Ishikawa (cell line): ENCODE results near the gene SLC2A4.

Experiments used
- CEBPB ChIP-seq: IDR thresholded peaks from 2 replicates; pipeline ENCODE4 v1.6.1; 2012
- CREB1 ChIP-seq: IDR thresholded peaks from 2 replicates; pipeline ENCODE4 v1.6.1; 2012; ENCODE audit warnings: low read depth
- EGR1 ChIP-seq: IDR thresholded peaks from 2 replicates; pipeline ENCODE4 v1.6.1; 2012
- EP300 ChIP-seq: IDR thresholded peaks from 2 replicates; pipeline ENCODE4 v1.6.1; 2012; ENCODE audit warnings: borderline replicate concordance
- FOXM1 ChIP-seq: IDR thresholded peaks from 2 replicates; pipeline ENCODE4 v1.6.1; 2012; ENCODE audit warnings: low read depth, borderline replicate concordance
- NFIC ChIP-seq: IDR thresholded peaks from 2 replicates; pipeline ENCODE4 v1.6.1; 2012
- RAD21 ChIP-seq: IDR thresholded peaks from 2 replicates; pipeline ENCODE4 v1.6.1; 2012; ENCODE audit warnings: low read depth
- TAF1 ChIP-seq: IDR thresholded peaks from 2 replicates; pipeline ENCODE4 v1.6.1; 2012; ENCODE audit warnings: low read depth, mild to moderate bottlenecking
- TEAD4 ChIP-seq: IDR thresholded peaks from 2 replicates; pipeline ENCODE4 v1.6.1; 2012
- YY1 ChIP-seq: IDR thresholded peaks from 2 replicates; pipeline ENCODE4 v1.6.1; 2012; ENCODE audit warnings: low read depth
- ZBTB7A ChIP-seq: IDR thresholded peaks from 2 replicates; pipeline ENCODE4 v1.6.1; 2012; ENCODE audit warnings: low read depth
- TF ChIP-seq, protein P1 (sequence below): IDR thresholded peaks from 2 replicates; pipeline ENCODE4 v1.6.1; 2012
- TF ChIP-seq, protein P2 (sequence below): IDR thresholded peaks from 2 replicates; pipeline ENCODE4 v1.6.1; 2012
- TF ChIP-seq, protein P3 (sequence below): IDR thresholded peaks from 2 replicates; pipeline ENCODE4 v1.6.1; 2012; ENCODE audit warnings: low read depth, mild to moderate bottlenecking

Gene SLC2A4

DNA sequence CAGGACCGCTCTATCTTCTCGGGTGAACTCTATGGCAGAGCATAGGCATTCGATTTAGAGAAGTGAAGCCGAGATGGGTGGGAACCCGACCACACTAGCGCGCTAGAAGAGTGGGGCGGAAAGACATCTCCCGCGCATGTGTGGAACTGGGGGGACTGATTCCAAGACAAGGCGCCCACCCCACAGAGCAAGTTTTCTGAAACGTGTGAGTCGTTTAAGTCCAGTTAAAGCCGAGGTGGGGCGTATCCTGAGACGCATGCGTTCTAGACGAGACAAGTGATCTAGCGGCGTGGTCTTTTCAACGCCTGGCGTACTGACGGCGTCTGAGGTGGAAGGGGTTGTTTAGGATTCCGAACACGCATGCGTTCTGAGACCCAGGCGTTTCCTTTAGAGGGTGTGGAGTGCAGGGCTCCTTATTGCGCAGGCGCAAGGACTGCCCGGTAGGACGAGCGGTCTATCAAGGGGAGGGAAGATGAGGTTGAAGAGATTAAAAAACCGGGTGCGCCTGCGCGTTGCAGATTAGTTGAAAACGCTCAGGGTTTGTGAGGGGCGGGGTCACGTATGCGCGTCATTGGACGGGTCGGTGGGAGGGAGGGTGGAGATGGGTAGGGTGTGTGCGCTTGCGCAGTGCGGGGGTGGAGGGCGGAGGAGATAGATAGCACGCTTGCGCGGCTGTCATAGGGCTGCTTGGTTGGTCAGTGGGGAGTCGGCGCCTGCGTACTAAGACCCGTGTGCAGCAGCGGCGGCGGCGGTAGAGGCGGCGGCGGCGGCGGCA lies 25.6 kb downstream of the SLC2A4 start, which contains the start of gene EIF5A:
TSS of gene EIF5A (plus strand) at position 718 of the 775 bp plus-strand sequence. CDS start 2,008 bp downstream, outside the sequence.
- no peak for TF ChIP-seq EP300
- TF ChIP-seq, protein P1, sequence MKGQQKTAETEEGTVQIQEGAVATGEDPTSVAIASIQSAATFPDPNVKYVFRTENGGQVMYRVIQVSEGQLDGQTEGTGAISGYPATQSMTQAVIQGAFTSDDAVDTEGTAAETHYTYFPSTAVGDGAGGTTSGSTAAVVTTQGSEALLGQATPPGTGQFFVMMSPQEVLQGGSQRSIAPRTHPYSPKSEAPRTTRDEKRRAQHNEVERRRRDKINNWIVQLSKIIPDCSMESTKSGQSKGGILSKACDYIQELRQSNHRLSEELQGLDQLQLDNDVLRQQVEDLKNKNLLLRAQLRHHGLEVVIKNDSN, result no peak; the same call in 1 of the 2 replicates
- no peak for TF ChIP-seq RAD21
- peak; percentile 43 for TF ChIP-seq TAF1
- 0 out of 2 replicates have a peak, but pooled peaks have one; percentile 4 for TF ChIP-seq TEAD4
- 0 out of 2 replicates have a peak, but pooled peaks have one; percentile 39 for TF ChIP-seq ZBTB7A
- TF ChIP-seq, protein P2, sequence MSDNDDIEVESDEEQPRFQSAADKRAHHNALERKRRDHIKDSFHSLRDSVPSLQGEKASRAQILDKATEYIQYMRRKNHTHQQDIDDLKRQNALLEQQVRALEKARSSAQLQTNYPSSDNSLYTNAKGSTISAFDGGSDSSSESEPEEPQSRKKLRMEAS, result peak; percentile 86
- peak; percentile 99 for TF ChIP-seq EGR1
- no peak; the same call in 1 of the 2 replicates for TF ChIP-seq YY1
- peak; percentile 65 for TF ChIP-seq CREB1

DNA sequence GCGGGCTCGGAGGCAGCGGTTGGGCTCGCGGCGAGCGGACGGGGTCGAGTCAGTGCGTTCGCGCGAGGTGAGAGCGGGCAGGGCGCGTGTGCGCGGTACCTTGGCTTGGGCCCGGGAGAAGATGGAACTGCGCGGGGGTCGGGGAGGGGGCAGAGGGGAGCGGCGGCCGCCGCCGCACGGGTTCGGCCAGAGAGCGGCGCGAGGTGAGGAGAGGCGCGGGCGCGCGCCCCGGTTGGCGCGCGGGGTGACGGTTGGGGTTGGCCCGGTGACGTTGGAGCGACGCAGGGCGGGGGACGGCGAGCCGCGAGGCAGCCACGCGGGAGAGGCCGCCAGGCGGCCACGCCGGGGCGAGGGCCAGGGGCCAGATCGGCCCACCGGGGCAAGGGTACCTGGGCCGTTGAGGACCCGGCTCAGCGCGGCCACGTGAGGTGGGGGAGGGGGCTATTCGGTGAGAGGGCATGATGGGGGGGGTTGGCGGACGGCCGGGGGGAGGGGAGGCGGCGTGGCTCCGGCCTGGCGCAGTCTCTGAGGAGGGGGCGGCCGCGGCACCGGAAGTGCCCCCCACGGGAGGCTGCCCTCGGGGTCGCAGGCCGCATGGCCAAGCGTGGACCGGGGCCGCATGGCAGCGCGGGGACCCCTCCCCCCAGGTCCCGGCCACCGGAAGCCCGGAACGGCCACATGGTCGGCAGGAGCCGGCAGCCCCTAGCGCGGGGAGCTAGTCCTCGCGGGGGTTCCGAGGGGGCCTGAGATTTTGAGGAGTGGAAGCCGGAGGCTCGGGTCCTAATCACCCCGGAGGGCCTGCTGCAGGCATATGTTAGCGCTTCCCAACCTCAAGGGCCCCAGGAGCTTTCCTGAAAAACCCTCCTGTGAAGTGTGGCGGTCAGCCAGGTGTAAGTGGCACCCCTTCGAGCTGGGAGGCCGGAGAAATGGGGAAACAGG lies 26.4 kb downstream of the SLC2A4 start:
- TF ChIP-seq RAD21 (no peak), NFIC (peak; percentile 62; the same call in 1 of the 2 replicates), CEBPB (no peak), YY1 (no peak), TAF1 (0 out of 2 replicates have a peak, but pooled peaks have one; percentile 30), EGR1 (no peak), ZBTB7A (no peak), TEAD4 (no peak), CREB1 (no peak)
- TF ChIP-seq, protein P2, result peak; percentile 88
- TF ChIP-seq, protein P1, result no peak
- TF ChIP-seq, protein P3, sequence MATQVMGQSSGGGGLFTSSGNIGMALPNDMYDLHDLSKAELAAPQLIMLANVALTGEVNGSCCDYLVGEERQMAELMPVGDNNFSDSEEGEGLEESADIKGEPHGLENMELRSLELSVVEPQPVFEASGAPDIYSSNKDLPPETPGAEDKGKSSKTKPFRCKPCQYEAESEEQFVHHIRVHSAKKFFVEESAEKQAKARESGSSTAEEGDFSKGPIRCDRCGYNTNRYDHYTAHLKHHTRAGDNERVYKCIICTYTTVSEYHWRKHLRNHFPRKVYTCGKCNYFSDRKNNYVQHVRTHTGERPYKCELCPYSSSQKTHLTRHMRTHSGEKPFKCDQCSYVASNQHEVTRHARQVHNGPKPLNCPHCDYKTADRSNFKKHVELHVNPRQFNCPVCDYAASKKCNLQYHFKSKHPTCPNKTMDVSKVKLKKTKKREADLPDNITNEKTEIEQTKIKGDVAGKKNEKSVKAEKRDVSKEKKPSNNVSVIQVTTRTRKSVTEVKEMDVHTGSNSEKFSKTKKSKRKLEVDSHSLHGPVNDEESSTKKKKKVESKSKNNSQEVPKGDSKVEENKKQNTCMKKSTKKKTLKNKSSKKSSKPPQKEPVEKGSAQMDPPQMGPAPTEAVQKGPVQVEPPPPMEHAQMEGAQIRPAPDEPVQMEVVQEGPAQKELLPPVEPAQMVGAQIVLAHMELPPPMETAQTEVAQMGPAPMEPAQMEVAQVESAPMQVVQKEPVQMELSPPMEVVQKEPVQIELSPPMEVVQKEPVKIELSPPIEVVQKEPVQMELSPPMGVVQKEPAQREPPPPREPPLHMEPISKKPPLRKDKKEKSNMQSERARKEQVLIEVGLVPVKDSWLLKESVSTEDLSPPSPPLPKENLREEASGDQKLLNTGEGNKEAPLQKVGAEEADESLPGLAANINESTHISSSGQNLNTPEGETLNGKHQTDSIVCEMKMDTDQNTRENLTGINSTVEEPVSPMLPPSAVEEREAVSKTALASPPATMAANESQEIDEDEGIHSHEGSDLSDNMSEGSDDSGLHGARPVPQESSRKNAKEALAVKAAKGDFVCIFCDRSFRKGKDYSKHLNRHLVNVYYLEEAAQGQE, result no peak

DNA sequence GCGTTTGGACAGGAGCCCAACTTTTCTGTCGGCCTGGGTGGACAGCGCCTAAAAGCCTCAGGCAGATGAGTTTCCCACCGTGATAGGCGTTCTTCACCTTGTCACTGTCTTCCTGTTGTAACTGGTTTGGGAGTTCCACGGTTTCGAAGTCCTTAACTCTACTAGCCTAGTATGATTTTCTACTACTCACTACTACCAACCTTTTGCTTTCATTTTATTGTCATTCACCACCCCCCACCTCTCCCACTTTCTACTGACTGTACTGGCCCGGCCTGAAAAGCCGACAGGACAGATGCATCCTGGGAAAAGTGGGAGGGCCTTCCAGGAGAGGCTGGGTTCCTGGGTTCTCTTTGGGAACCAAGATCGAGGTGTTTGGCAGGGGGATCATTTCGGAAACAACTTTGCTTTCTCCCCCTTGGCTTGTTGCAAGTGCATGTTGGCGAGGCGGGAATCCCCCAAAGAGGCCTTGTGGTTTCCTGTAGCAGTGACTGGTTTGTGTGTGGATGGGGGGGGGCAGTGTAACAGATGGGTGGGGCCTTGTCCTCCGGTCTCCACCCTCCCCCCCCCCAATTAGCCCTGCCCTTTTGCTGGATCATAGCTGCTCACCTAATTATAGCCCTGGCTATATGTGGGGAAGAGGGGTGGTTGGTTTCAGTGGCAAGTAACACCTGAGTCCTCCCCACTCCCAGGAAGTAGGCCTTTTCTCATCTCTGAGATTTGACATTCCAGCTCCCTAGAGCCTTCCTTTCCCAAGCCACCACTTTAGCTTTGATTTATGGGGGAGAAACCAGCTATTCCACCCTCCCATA lies 27.3 kb downstream of the SLC2A4 start:
- TF ChIP-seq TAF1 (peak; percentile 52), NFIC (no peak; the same call in 1 of the 2 replicates), RAD21 (no peak), YY1 (no peak), CREB1 (no peak)
- TF ChIP-seq, protein P3, result peak; percentile 46; the same call in 1 of the 2 replicates
- TF ChIP-seq, protein P1, result no peak

DNA sequence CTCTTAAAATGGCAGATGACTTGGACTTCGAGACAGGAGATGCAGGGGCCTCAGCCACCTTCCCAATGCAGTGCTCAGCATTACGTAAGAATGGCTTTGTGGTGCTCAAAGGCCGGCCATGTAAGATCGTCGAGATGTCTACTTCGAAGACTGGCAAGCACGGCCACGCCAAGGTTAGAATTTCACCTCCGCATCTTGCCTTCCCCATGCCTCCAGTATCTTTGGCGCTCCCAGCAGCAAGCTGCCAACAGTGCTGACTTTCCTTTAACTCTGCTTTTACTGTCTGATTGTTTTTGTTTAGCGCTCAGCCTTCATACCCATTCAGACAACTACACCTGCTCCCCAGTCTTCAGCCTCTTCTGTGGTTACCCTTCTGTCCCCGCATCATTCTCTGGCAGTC lies 28.1 kb downstream of the SLC2A4 start:
- TF ChIP-seq RAD21 (no peak), NFIC (no peak), FOXM1 (no peak), TAF1 (no peak), CREB1 (no peak), TEAD4 (no peak), EGR1 (no peak)
- TF ChIP-seq, protein P1, result no peak
- TF ChIP-seq, protein P2, result no peak
